HG02610 (cell line): ENCODE results near the gene SULT2B1.

Experiments
- ATAC-seq: cut with Tn5 transposase; IDR thresholded peaks from one replicate; pipeline ENCODE4 v1.9.1; 2021; ENCODE audit warnings: mild to moderate bottlenecking, moderate library complexity; ENCODE audit not compliant: unreplicated experiment

The SULT2B1 gene

DNA sequence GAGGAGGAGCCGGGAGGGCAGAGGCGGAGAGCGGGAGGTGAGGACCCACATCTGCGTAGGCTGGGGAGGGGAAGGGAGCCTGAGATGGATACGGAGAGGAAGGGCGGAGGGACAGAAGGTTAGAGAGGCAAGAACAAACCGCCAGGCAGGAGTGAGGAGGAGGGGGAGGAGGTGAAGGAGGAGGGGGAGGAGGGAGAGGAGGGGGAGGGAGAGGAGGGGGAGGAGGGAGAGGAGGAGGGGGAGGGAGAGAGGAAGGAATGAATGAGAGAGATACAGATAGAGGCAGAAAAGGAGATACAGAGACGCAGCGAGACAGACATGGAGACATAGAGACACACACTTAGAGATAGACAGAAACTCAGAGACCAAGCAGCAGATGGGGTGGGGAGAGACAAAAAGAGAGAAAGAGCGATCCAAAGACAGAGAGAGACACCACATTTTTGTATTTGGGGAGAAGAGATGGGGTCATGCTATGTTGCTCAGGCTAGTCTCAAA, 94.8 kb downstream of the SULT2B1 start:
- ATAC-seq, result no peak

DNA sequence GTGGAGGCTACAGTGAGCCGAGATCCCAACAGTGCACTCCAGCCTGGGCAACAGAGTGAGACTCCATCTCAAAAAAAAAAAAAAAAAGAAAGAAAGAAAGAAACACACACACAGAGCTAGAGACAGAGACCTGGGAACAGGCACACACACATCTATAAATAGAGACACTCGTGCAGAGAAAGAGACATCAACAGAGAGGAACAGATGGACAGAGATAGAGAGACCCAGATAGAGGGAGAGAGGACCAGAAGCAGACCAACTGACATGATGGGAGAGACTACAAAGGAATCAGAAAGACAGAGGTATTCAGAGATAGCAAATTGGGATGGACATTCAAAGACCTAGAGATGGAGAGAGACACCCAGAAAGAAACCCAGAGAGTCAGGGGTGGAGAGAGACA, 96.2 kb downstream of the SULT2B1 start:
- no peak for ATAC-seq
